DOHH2 (cell line): ENCODE results near the gene LMO3.

Source experiments
- EZH2phosphoT487 ChIP-seq: fragments of 200-600 bp; sonication (generic); IDR thresholded peaks from 2 replicates; pipeline ENCODE4 v1.6.1; 2017; ENCODE audit warnings: borderline replicate concordance, mild to moderate bottlenecking, antibody characterized with exemption, low read length, moderate library complexity, mixed read lengths
- TF ChIP-seq, protein P1 (sequence below): fragments of 200-600 bp; sonication (generic); IDR thresholded peaks from one replicate; pipeline ENCODE4 v1.5.1; 2014; ENCODE audit warnings: antibody characterized with exemption, mild to moderate bottlenecking, low read depth, low read length; ENCODE audit not compliant: poor library complexity, severe bottlenecking

- TF ChIP-seq, protein P1, sequence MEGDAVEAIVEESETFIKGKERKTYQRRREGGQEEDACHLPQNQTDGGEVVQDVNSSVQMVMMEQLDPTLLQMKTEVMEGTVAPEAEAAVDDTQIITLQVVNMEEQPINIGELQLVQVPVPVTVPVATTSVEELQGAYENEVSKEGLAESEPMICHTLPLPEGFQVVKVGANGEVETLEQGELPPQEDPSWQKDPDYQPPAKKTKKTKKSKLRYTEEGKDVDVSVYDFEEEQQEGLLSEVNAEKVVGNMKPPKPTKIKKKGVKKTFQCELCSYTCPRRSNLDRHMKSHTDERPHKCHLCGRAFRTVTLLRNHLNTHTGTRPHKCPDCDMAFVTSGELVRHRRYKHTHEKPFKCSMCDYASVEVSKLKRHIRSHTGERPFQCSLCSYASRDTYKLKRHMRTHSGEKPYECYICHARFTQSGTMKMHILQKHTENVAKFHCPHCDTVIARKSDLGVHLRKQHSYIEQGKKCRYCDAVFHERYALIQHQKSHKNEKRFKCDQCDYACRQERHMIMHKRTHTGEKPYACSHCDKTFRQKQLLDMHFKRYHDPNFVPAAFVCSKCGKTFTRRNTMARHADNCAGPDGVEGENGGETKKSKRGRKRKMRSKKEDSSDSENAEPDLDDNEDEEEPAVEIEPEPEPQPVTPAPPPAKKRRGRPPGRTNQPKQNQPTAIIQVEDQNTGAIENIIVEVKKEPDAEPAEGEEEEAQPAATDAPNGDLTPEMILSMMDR, result no peak
- TF ChIP-seq EZH2phosphoT487, result no peak
Observed at GRCh38 chr12:16588812-16589211, 17.1 kb downstream of the LMO3 start.
